Heart right ventricle (tissue), 16 donors: ENCODE measurements around the gene RIN1. TPM values are rescaled to one million over a fixed set of nuclear protein-coding genes. Genes with fewer than 3 reads are reported as not detected.

Experiments
- ATAC-seq, 8 donors: fragments of 200-7000 bp; cut with Tn5 transposase; one replicate each; pipeline ENCODE4 v1.9.1; 2020; ENCODE audit warnings: mild to moderate bottlenecking in 8 of 8, moderate library complexity in 8 of 8, moderate number of reproducible peaks in 1 of 8
- DNase-seq, 2 donors: peaks; one replicate each; pipeline ENCODE4 v3.0.0-alpha.2; 2020
- H3K27ac ChIP-seq, 10 donors: fragments of 200-600 bp; sonication (generic) in 2 of 10; one replicate each; pipeline versions ENCODE4 v1.5.0 to v1.8.0; 2020 to 2022; ENCODE audit warnings: mild to moderate bottlenecking in 3 of 10
- H3K27me3 ChIP-seq, 7 donors: fragments of 200-600 bp; one replicate each; pipeline ENCODE4 v1.8.0; 2021 to 2022; ENCODE audit warnings: mild to moderate bottlenecking in 2 of 7
- H3K36me3 ChIP-seq, 9 donors: fragments of 200-600 bp; sonication (generic) in 1 of 9; one replicate each; pipeline versions ENCODE4 v1.5.0 to v1.8.0; 2020 to 2022; ENCODE audit warnings: mild to moderate bottlenecking in 2 of 9
- H3K4me1 ChIP-seq, 9 donors: fragments of 200-600 bp; sonication (generic) in 1 of 9; one replicate each; pipeline versions ENCODE4 v1.5.0 to v1.8.0; 2020 to 2022; ENCODE audit warnings: mild to moderate bottlenecking in 4 of 9
- H3K4me3 ChIP-seq, 10 donors: fragments of 200-600 bp; sonication (generic) in 2 of 10; one replicate each; pipeline versions ENCODE4 v1.5.0 to v1.8.0; 2020 to 2022; ENCODE audit warnings: mild to moderate bottlenecking in 7 of 10, moderate library complexity in 2 of 10
- H3K9me3 ChIP-seq, 11 donors: fragments of 200-600 bp in 10 of 11; sonication (generic) in 2 of 11; one replicate each; pipeline versions ENCODE4 v1.5.0 to v1.8.0; 2013 to 2022; ENCODE audit warnings: mild to moderate bottlenecking in 2 of 11, control low read depth in 1 of 11, moderate library complexity in 1 of 11
- CTCF ChIP-seq, 9 donors: fragments of 200-600 bp; sonication (generic) in 2 of 9; IDR thresholded peaks; one replicate each; pipeline versions ENCODE4 v1.5.0 to v1.8.0; 2021 to 2022; ENCODE audit warnings: antibody characterized with exemption in 9 of 9, mild to moderate bottlenecking in 5 of 9, moderate library complexity in 1 of 9
- whole genome bisulfite sequencing, 2 donors: extraction: QIAGEN DNeasy Blood & Tissue Kit; methylation state at CpG; one replicate each; pipeline ENCODE4 v1.1.7; 2013; ENCODE audit warnings: inconsistent platforms in 1 of 2; 5-methylcytosine and 5-hydroxymethylcytosine counted together
- intact Hi-C, 10 donors: fragments of 100-400 bp; cut with DNase I; formaldehyde crosslinking; loops; one replicate each; pipeline versions ENCODE4 v1.11.1 to v1.14.2; 2022
- polyA plus RNA-seq, 2 donors: library from polyadenylated mRNA; stranded (reverse); fragments of 200-250 nt; gene quantifications; one replicate each; pipeline ENCODE4 v1.2.3, GENCODE V29; 2013
- total RNA-seq, 10 donors: library from RNA; stranded (reverse); fragmentation: NEBNext Ultra II Directional in 3 of 10; extraction: Animal tissue kit (Norgen Biotek cat#: 25700) in 3 of 10; gene quantifications; one replicate each; pipeline versions ENCODE4 v1.2.1 to v1.2.4, GENCODE V29; 2021 to 2023
- donor health status: Arrhythmogenic right ventricular cardiomyopathy.
- donor health status: ischemic (EF 13 %, LVEDD 7.1; RV severe dilation, severe dysfunction).
- donor health status: healthy with polysubstance abuse.
- donor health status: DM: no; HTN: yes; CAD: no.
- donor health status: DM: no; HTN: no; CAD: no.
- donor health status: ischemic (EF 25% LVEDD 6.9; RV normal size, moderate dysfunction).
- donor health status: ischemic (EF 25% LVEDD 5.7; RV mildly dilated, moderate dysfunction).
- donor health status: healthy.
- donor health status: DM: yes; HTN: yes; CAD: no.
- donor health status: Ischemic cardiomyopathy.
- donor health status: ischemic (EF 35%, LVEDD 5.7; RV mildly dilated, moderate dysfunction).
- donor health status: nonischemic (EF 11% LVEDD 7.7; RV severe dilation, severe dysfunction).
- donor health status: DM: yes; HTN: yes; CAD: no.
- donor health status: PGD.
- donor health status: ischemic (EF 29% LVEDD 5.4; RV normal size, mild dysfunction).
- donor health status: nonischemic (EF 23%, LVEDD 6.1; RV moderate dilation, normal function).

RIN1 gene
- total and polyA plus RNA-seq, 12 donors = 0.81 to 10.8 (median 1.9) TPM

- H3K36me3 ChIP-seq = no peaks in the 10 kb centered on the region
- H3K27ac ChIP-seq = peak overlapping the region in 9 of 10 donors; percentile 78 to 94 (median 85)
- H3K9me3 ChIP-seq = no peaks in the 10 kb centered on the region
- intact Hi-C loops = loop anchor here in 8 of 10 donors (5.0 to 10.0 kb wide), 3 partner anchors 33 to 73 kb away; partner anchors contain the start of genes B4GAT1 (in 2 of the 8) and BRMS1 (in 2 of the 8)
- 62 to 74% methylated on average over 1 of the region's 1 CpG for WGBS, 2 donors
- peak overlapping the region in 9 of 10 donors; percentile 37 to 76 (median 60) for H3K4me3 ChIP-seq
- no peak for TF ChIP-seq CTCF (IDR thresholded peaks at IDR 0.05)
- peaks cover 0 to 6% (median 0%) of the 10 kb centered on the region in 7 donors for H3K27me3 ChIP-seq
- DNase-seq (no peak), ATAC-seq (no peak)
- H3K4me1 ChIP-seq = peaks cover 15 to 58% (median 41%) of the 10 kb centered on the region in 9 donors
These were observed 22.1 kb downstream of the RIN1 start for GRCh38 chr11:66314186-66314501.

- Histone ChIP-seq H3K4me1 (peaks cover 15 to 53% (median 36%) of the 10 kb centered on the region in 9 donors), H3K9me3 (no peaks in the 10 kb centered on the region), H3K27ac (peak overlapping the region; percentile 73 to 94 (median 85)), H3K27me3 (peaks cover 0 to 6% (median 0%) of the 10 kb centered on the region in 7 donors), H3K4me3 (peak overlapping the region; percentile 23 to 76 (median 60)), H3K36me3 (no peaks in the 10 kb centered on the region)
- DNase-seq = no peak
- intact Hi-C loops = loop anchor here in 8 of 10 donors (2.0 to 10.0 kb wide), 4 partner anchors 15 to 74 kb away; partner anchors contain the start of genes B4GAT1 (in 2 of the 8) and BRMS1 (in 2 of the 8)
- peak in 5 of 9 donors; percentile 5 to 37 (median 26) for TF ChIP-seq CTCF (IDR thresholded peaks at IDR 0.05)
- WGBS, 2 donors = 36% methylated on average over 38 of the region's 38 CpGs
- no peak for ATAC-seq
These were observed 22.7 kb downstream of the RIN1 start for GRCh38 chr11:66313321-66314185.

- intact Hi-C loops = loop anchor here in 8 of 10 donors (1.0 to 10.0 kb wide), 7 partner anchors 16 to 75 kb away; partner anchors contain the start of genes B4GAT1 (in 2 of the 8), BRMS1 (in 2 of the 8) and YIF1A (in 1 of the 8)
- 1 to 2% methylated on average over 52 of the region's 52 CpGs for WGBS, 2 donors
- TF ChIP-seq CTCF (IDR thresholded peaks at IDR 0.05) = no peak
- no peaks in the 10 kb centered on the region for H3K9me3 ChIP-seq
- H3K27ac ChIP-seq = peak overlapping the region; percentile 73 to 94 (median 85)
- DNase-seq (peak; percentile 99), ATAC-seq (peak; percentile 83 to 92 (median 88))
- peaks cover 0 to 6% (median 0%) of the 10 kb centered on the region in 7 donors for H3K27me3 ChIP-seq
- peak overlapping the region; percentile 24 to 76 (median 60) for H3K4me3 ChIP-seq
- H3K4me1 ChIP-seq = peaks cover 10 to 45% (median 28%) of the 10 kb centered on the region in 9 donors
- no peaks in the 10 kb centered on the region for H3K36me3 ChIP-seq
These were observed 23.5 kb downstream of the RIN1 start for GRCh38 chr11:66312549-66313320.
